NCI-H2196 treated with DMSO at 0.1 percent for 48 hours (cell line): ENCODE data around the gene DMPK.
"Not testable (repeated sequence)": the region's sequence is repeated elsewhere in the genome, so short reads cannot be mapped to it uniquely, and the experiment has no call there.

Experiments
- DNase-seq: peaks from one replicate; lab custom pipeline; 2025; ENCODE audit not compliant: unreplicated experiment; lab: John Stamatoyannopoulos, UW

The DMPK gene

GRCh38 chr19:45751483-45751882 is 30.8 kb downstream of the DMPK start:
- DNase-seq, result not testable (repeated sequence)

- no peak for DNase-seq
Observed at GRCh38 chr19:45747513-45747912, 34.8 kb downstream of the DMPK start.

- no peak for DNase-seq
Observed at GRCh38 chr19:45746866-45747265, 35.4 kb downstream of the DMPK start.

GRCh38 chr19:45745606-45746005 is 36.7 kb downstream of the DMPK start:
- DNase-seq, result no peak

- no peak for DNase-seq
Observed at GRCh38 chr19:45742969-45743368, 39.3 kb downstream of the DMPK start.

GRCh38 chr19:45739498-45740439 is 42.5 kb downstream of the DMPK start:
- DNase-seq, result no peak

GRCh38 chr19:45733160-45733810 is 49.0 kb downstream of the DMPK start, which contains the start of gene MEIOSIN:
Gene MEIOSIN (plus strand): TSS chr19:45733439. CDS start chr19:45735377, 1,938 bp downstream.
- DNase-seq, result no peak

- peak; percentile 98 for DNase-seq
Observed at GRCh38 chr19:45730368-45731288, 51.7 kb downstream of the DMPK start, which contains the start of gene FBXO46. Gene FBXO46 (minus strand): TSS chr19:45730896. CDS start chr19:45713495, 17,401 bp downstream.

GRCh38 chr19:45729800-45730290 is 52.4 kb downstream of the DMPK start:
- DNase-seq, result no peak

GRCh38 chr19:45728683-45729082 is 53.6 kb downstream of the DMPK start:
- DNase-seq, result not testable (repeated sequence)

GRCh38 chr19:45720065-45720464 is 62.2 kb downstream of the DMPK start:
- not testable (repeated sequence) for DNase-seq
